Sciatic nerve (tissue), 2 donors: ENCODE measurements around the gene ENOX1. TPM values are rescaled to one million over a fixed set of nuclear protein-coding genes. Genes with fewer than 3 reads are reported as not detected.

Source experiments
- ATAC-seq: fragments of 200-7000 bp; cut with Tn5 transposase; one replicate; pipeline ENCODE4 v1.9.1; 2020; ENCODE audit warnings: mild to moderate bottlenecking, moderate library complexity
- DNase-seq: peaks from one replicate; pipeline ENCODE4 v3.0.0-alpha.2; 2020; ENCODE audit warnings: low spot score
- intact Hi-C: fragments of 100-400 bp; cut with DNase I; formaldehyde crosslinking; loops from one replicate; pipeline ENCODE4 v1.14.2; 2022
- total RNA-seq: library from RNA; stranded (reverse); fragmentation: NEBNext Ultra II Directional; extraction: Animal tissue kit (Norgen Biotek cat#: 25700); gene quantifications from one replicate; pipeline ENCODE4 v1.2.1, GENCODE V29; 2021
- donor health status: DM: no; HTN: no; CAD: no.
- donor health status: DM: no; HTN: no; CAD: no.

Gene ENOX1
- total RNA-seq, 1 donor from 2014 or later, result 4.3 TPM

- no peak for DNase-seq
- intact Hi-C loops, result no loop called here
- no peak for ATAC-seq
These were observed 98.4 kb downstream of the ENOX1 start for GRCh38 chr13:43688227-43688907.

- intact Hi-C loops, result no loop called here
- no peak for ATAC-seq
These were observed 99.7 kb downstream of the ENOX1 start for GRCh38 chr13:43687038-43687437.

GRCh38 chr13:43686557-43686956 is 100.2 kb downstream of the ENOX1 start:
- ATAC-seq (peak; percentile 51), DNase-seq (no peak)
- intact Hi-C loops, result no loop called here

More at GRCh38 chr13:43687038-43687437, 99.7 kb downstream of the ENOX1 start:
- no peak for DNase-seq

- DNase-seq (no peak), ATAC-seq (no peak)
- intact Hi-C loops, result no loop called here
These were observed 101.6 kb downstream of the ENOX1 start for GRCh38 chr13:43684963-43685725.

GRCh38 chr13:43682701-43683100 is 104.1 kb downstream of the ENOX1 start:
- ATAC-seq, result no peak
- intact Hi-C loops, result no loop called here

GRCh38 chr13:43676320-43676719 is 110.5 kb downstream of the ENOX1 start:
- intact Hi-C loops, result no loop called here
- ATAC-seq (no peak), DNase-seq (no peak)

More at GRCh38 chr13:43682701-43683100, 104.1 kb downstream of the ENOX1 start:
- DNase-seq, result no peak

- ATAC-seq (no peak), DNase-seq (no peak)
- intact Hi-C loops, result no loop called here
These were observed 111.2 kb downstream of the ENOX1 start for GRCh38 chr13:43675577-43675976.

GRCh38 chr13:43669964-43670363 is 116.8 kb downstream of the ENOX1 start:
- intact Hi-C loops, result loop anchor here (5.0 kb wide), 1 partner anchor 1693 kb away; no protein-coding TSS in a partner anchor
- ATAC-seq, result no peak
- DNase-seq, result no peak

GRCh38 chr13:43669101-43669500 is 117.7 kb downstream of the ENOX1 start:
- intact Hi-C loops, result no loop called here
- DNase-seq (no peak), ATAC-seq (no peak)

- intact Hi-C loops, result no loop called here
- ATAC-seq (no peak), DNase-seq (no peak)
These were observed 120.4 kb downstream of the ENOX1 start for GRCh38 chr13:43666403-43666802.

- no peak for ATAC-seq
- intact Hi-C loops, result no loop called here
- no peak for DNase-seq
These were observed 121.4 kb downstream of the ENOX1 start for GRCh38 chr13:43665388-43665787.

GRCh38 chr13:43664700-43665191 is 122.0 kb downstream of the ENOX1 start:
- ATAC-seq (peak; percentile 53), DNase-seq (no peak)
- intact Hi-C loops, result no loop called here

GRCh38 chr13:43663474-43664090 is 123.2 kb downstream of the ENOX1 start:
- no peak for DNase-seq
- intact Hi-C loops, result no loop called here
- ATAC-seq, result no peak

- intact Hi-C loops, result no loop called here
- ATAC-seq, result no peak
These were observed 123.8 kb downstream of the ENOX1 start for GRCh38 chr13:43662976-43663375.

GRCh38 chr13:43661161-43661830 is 125.5 kb downstream of the ENOX1 start:
- DNase-seq, result no peak
- ATAC-seq, result no peak
- intact Hi-C loops, result no loop called here

More at GRCh38 chr13:43662976-43663375, 123.8 kb downstream of the ENOX1 start:
- no peak for DNase-seq

GRCh38 chr13:43657485-43657884 is 129.3 kb downstream of the ENOX1 start:
- intact Hi-C loops, result no loop called here
- ATAC-seq (no peak), DNase-seq (no peak)

GRCh38 chr13:43653980-43654379 is 132.8 kb downstream of the ENOX1 start:
- no peak for ATAC-seq
- intact Hi-C loops, result no loop called here
- no peak for DNase-seq

- no peak for ATAC-seq
- intact Hi-C loops, result no loop called here
- no peak for DNase-seq
These were observed 133.4 kb downstream of the ENOX1 start for GRCh38 chr13:43653395-43653794.

- intact Hi-C loops, result no loop called here
- ATAC-seq (no peak), DNase-seq (no peak)
These were observed 134.0 kb downstream of the ENOX1 start for GRCh38 chr13:43652760-43653159.
